NK-92 treated with Interleukin-12 subunit alpha and Interleukin-12 subunit beta, amount 100 ng/mL, for 24 hours (cell line): ENCODE measurements around the gene ZNF346.
A peak's percentile ranks its signal among the peaks of the same experiment; 100 is the strongest.
"Not testable (repeated sequence)": the region's sequence is repeated elsewhere in the genome, so short reads cannot be mapped to it uniquely, and the experiment has no call there.

ENCODE experiments used
- DNase-seq: peaks from one replicate; lab custom pipeline; 2025; lab: John Stamatoyannopoulos, UW

Gene ZNF346

GRCh38 chr5:177022386-177023302 is at the start of gene ZNF346:
ZNF346 (plus strand) TSS chr5:177022696; CDS start chr5:177022739, 43 bp downstream.
- peak; percentile 76 for DNase-seq

GRCh38 chr5:176979669-176980068 is 42.8 kb upstream of the ZNF346 start:
- DNase-seq, result no peak

- DNase-seq, result no peak
Observed at GRCh38 chr5:176980818-176981217, 41.7 kb upstream of the ZNF346 start.

GRCh38 chr5:176983112-176983511 is 39.4 kb upstream of the ZNF346 start:
- not testable (repeated sequence) for DNase-seq

- DNase-seq, result not testable (repeated sequence)
Observed at GRCh38 chr5:176983593-176983992, 38.9 kb upstream of the ZNF346 start.

GRCh38 chr5:176984176-176984575 is 38.3 kb upstream of the ZNF346 start:
- not testable (repeated sequence) for DNase-seq

GRCh38 chr5:176985516-176985915 is 37.0 kb upstream of the ZNF346 start:
- DNase-seq, result no peak

- no peak for DNase-seq
Observed at GRCh38 chr5:176986280-176986679, 36.2 kb upstream of the ZNF346 start.

GRCh38 chr5:176987583-176987982 is 34.9 kb upstream of the ZNF346 start:
- no peak for DNase-seq

GRCh38 chr5:176993081-176993480 is 29.4 kb upstream of the ZNF346 start:
- DNase-seq, result not testable (repeated sequence)

- DNase-seq, result no peak
Observed at GRCh38 chr5:176994460-176995121, 27.9 kb upstream of the ZNF346 start.

GRCh38 chr5:176995122-176995490 is 27.4 kb upstream of the ZNF346 start:
- no peak for DNase-seq

GRCh38 chr5:176995896-176996767 is 26.4 kb upstream of the ZNF346 start:
- no peak for DNase-seq

GRCh38 chr5:176996780-176997179 is 25.7 kb upstream of the ZNF346 start:
- DNase-seq, result no peak

GRCh38 chr5:176998828-176999227 is 23.7 kb upstream of the ZNF346 start:
- no peak for DNase-seq

- not testable (repeated sequence) for DNase-seq
Observed at GRCh38 chr5:176999526-176999925, 23.0 kb upstream of the ZNF346 start.

- DNase-seq, result no peak
Observed at GRCh38 chr5:177003649-177004048, 18.8 kb upstream of the ZNF346 start.

- DNase-seq, result no peak
Observed at GRCh38 chr5:177004961-177005360, 17.5 kb upstream of the ZNF346 start.

- DNase-seq, result no peak
Observed at GRCh38 chr5:177005619-177006264, 16.8 kb upstream of the ZNF346 start.

- DNase-seq, result peak; percentile 82
Observed at GRCh38 chr5:177006265-177006972, 16.1 kb upstream of the ZNF346 start, which contains the start of gene UIMC1. UIMC1 (minus strand) TSS chr5:177006779; CDS start chr5:176982615, 24,164 bp downstream.

GRCh38 chr5:177008716-177009115 is 13.8 kb upstream of the ZNF346 start:
- no peak for DNase-seq
